Measurements from ENCODE around the gene SCRT2.

GRCh38 chr20:637559-637958, 38.0 kb downstream of the SCRT2 start:
- TF ChIP-seq CTCF (IDR thresholded peaks at IDR 0.05) (no peak), ZFX (IDR thresholded peaks at IDR 0.05; ENCODE audit: borderline replicate concordance) (no peak)

Data from 22Rv1 (cell line).